GM12878 (cell line): ENCODE results near the gene STX10. TPM values are rescaled to one million over a fixed set of nuclear protein-coding genes. Genes with fewer than 3 reads are reported as not detected.
A peak's percentile ranks its signal among the peaks of the same experiment; 100 is the strongest.

Experiments
- ATAC-seq: fragments of 200-7000 bp; cut with Tn5 transposase; 3 replicates; pipeline ENCODE4 v1.9.1; 2020; ENCODE audit warnings: mild to moderate bottlenecking, moderate library complexity
- BruUV-seq: library from RNA; stranded (reverse); fragments of 400-500 nt; replicated peaks from 2 replicates; lab custom pipeline; 2021; lab: Mats Ljungman, UMichigan
- CTCF ChIA-PET: fragments of 300-600 bp; sonication (Branson Sonifier 250); formaldehyde crosslinking; extraction: SDS; loops from one replicate; lab custom pipeline; 2021; ENCODE audit warnings: inconsistent platforms; lab: Yijun Ruan, JAX
- POLR2A ChIA-PET: fragments of 350-600 bp; formaldehyde crosslinking; extraction: SDS; loops from one replicate; lab custom pipeline; 2021; ENCODE audit warnings: inconsistent platforms; lab: Charles Lee
- RAD21 ChIA-PET: fragments of 300-600 bp; sonication (Branson Sonifier 250); formaldehyde crosslinking; loops from one replicate; lab custom pipeline; 2023; ENCODE audit warnings: antibody characterized with exemption; ENCODE audit not compliant: unreplicated experiment; lab: Charles Lee
- SMC1A ChIA-PET: fragments of 300-600 bp; sonication (Branson Sonifier 250); formaldehyde crosslinking; loops from one replicate; lab custom pipeline; 2023; ENCODE audit not compliant: unreplicated experiment, uncharacterized antibody; lab: Charles Lee
- DNase-seq: peaks from one replicate; pipeline ENCODE4 v3.0.0-alpha.2; 2011; ENCODE audit warnings: low read depth, low spot score
- FAIRE-seq: peaks from 3 replicates; lab custom pipeline; 2011; peaks lifted over from hg19 to GRCh38; lab: Jason Lieb, UNC
- H2AFZ ChIP-seq: 2 replicates; pipeline ENCODE4 v1.6.0; 2011; ENCODE audit warnings: low read depth, low read length, control low read depth; ENCODE audit not compliant: control insufficient read depth
- H3K27ac ChIP-seq: 2 replicates; pipeline ENCODE4 v1.5.1; 2011; ENCODE audit warnings: control low read depth; ENCODE audit not compliant: control insufficient read depth, insufficient read depth
- H3K27me3 ChIP-seq, 2 experiments: replicated peaks in 1 of 2; 2 replicates each; pipeline versions ENCODE4 v1.6.0 to v1.6.1; 2011; ENCODE audit warnings: low read length in 1 of 2; ENCODE audit not compliant: control insufficient read depth in 2 of 2, insufficient read depth in 2 of 2
- H3K36me3 ChIP-seq, 2 experiments: 2 replicates each; pipeline ENCODE4 v1.5.1; 2011; ENCODE audit warnings: low read length in 1 of 2; ENCODE audit not compliant: control insufficient read depth in 2 of 2, insufficient read depth in 2 of 2
- H3K4me1 ChIP-seq: 2 replicates; pipeline ENCODE4 v1.6.1; 2011; ENCODE audit warnings: mild to moderate bottlenecking, low read length, moderate library complexity, mixed read lengths; ENCODE audit not compliant: control insufficient read depth, insufficient read depth
- H3K4me2 ChIP-seq: 2 replicates; pipeline ENCODE4 v1.6.0; 2011; ENCODE audit warnings: control low read depth; ENCODE audit not compliant: control insufficient read depth, insufficient read depth
- H3K4me3 ChIP-seq: fragments of 200-600 bp; sonication (generic); 2 replicates; pipeline ENCODE4 v1.5.1; 2016
- H3K79me2 ChIP-seq: 2 replicates; pipeline ENCODE4 v1.6.0; 2011; ENCODE audit warnings: low read length; ENCODE audit not compliant: control insufficient read depth, insufficient read depth
- H3K9ac ChIP-seq: 2 replicates; pipeline ENCODE4 v1.8.0; 2011; ENCODE audit warnings: low read length, control low read depth, mixed read lengths; ENCODE audit not compliant: control insufficient read depth, insufficient read depth
- H3K9me3 ChIP-seq: replicated peaks from 3 replicates; pipeline ENCODE4 v1.5.1; 2011; ENCODE audit warnings: mild to moderate bottlenecking, low read length; ENCODE audit not compliant: control insufficient read depth, insufficient read depth
- H4K20me1 ChIP-seq: 2 replicates; pipeline ENCODE4 v1.6.0; 2011; ENCODE audit not compliant: control insufficient read depth, insufficient read depth
- BACH1 ChIP-seq: fragments of 450-650 bp; IDR thresholded peaks from 2 replicates; pipeline ENCODE4 v1.6.1; 2017; ENCODE audit warnings: mild to moderate bottlenecking, borderline replicate concordance
- CEBPB ChIP-seq, 2 experiments: fragments of 150-350 bp in 1 of 2; IDR thresholded peaks; 2 replicates each; pipeline ENCODE4 v1.6.1; 2012 to 2014; ENCODE audit warnings: low read depth in 2 of 2, low read length in 2 of 2, borderline replicate concordance in 1 of 2, inconsistent platforms in 1 of 2
- HDAC2 ChIP-seq: fragments of 200-600 bp; sonication (generic); IDR thresholded peaks from 2 replicates; pipeline ENCODE4 v1.6.1; 2017
- MYB ChIP-seq: fragments of 150-350 bp; IDR thresholded peaks from 2 replicates; pipeline ENCODE4 v1.6.1; 2014; ENCODE audit warnings: mild to moderate bottlenecking, low read depth, low read length, borderline replicate concordance
- SMAD5 ChIP-seq: IDR thresholded peaks from 2 replicates; pipeline ENCODE4 v1.6.1; 2016; ENCODE audit warnings: antibody characterized with exemption, low read depth
- STAT3 ChIP-seq: IDR thresholded peaks from 2 replicates; pipeline ENCODE4 v1.6.1; 2011; ENCODE audit warnings: low read depth, low read length, improper control_type of control experiment
- USF1 ChIP-seq: IDR thresholded peaks from 2 replicates; pipeline ENCODE4 v1.6.1; 2011; ENCODE audit warnings: borderline replicate concordance, low read depth, mild to moderate bottlenecking, moderate library complexity, mixed read lengths, low read length; ENCODE audit not compliant: insufficient read depth; ENCODE audit errors: extremely low read length
- ZBTB4 ChIP-seq: fragments of 450-650 bp; formaldehyde crosslinking; IDR thresholded peaks from 2 replicates; pipeline ENCODE4 v1.4.0; 2022; ENCODE audit warnings: mild to moderate bottlenecking, moderate library complexity
- WGBS: methylation state at CpG from one replicate; pipeline ENCODE4 v1.1.6; 2016; ENCODE audit warnings: low lambda C conversion rate; ENCODE audit not compliant: insufficient replicate concordance, insufficient coverage; ENCODE audit errors: missing lambda C conversion rate; 5-methylcytosine and 5-hydroxymethylcytosine counted together
- in situ Hi-C: fragments of 300-500 bp; cut with MboI; formaldehyde crosslinking; loops from 9 replicates; pipeline ENCODE4 v1.14.3; 2018; ENCODE audit warnings: mixed read lengths
- intact Hi-C: fragments of 100-400 bp; cut with micrococcal nuclease; formaldehyde crosslinking; loops from one replicate; pipeline ENCODE4 v1.14.2; 2022; ENCODE audit not compliant: unreplicated experiment
- polyA plus RNA-seq, 11 experiments: library from polyadenylated mRNA; depleted of rRNA in 4 of 11; unstranded in 6 of 11; stranded (reverse) in 5 of 11; fragments of >200 nt; fragmentation: Nextera tagmentation in 4 of 11; fragmentation: Illumina TruSeq in 1 of 11; extraction: Ambion mirVana in 4 of 11; extraction: Trizol in 1 of 11; gene quantifications; 1 replicate in 1 of 11; 2 replicates in 10 of 11; pipeline versions ENCODE4 v1.2.1 to v1.2.3, GENCODE V29; 2011 to 2016; ENCODE audit warnings: inconsistent platforms in 2 of 11, missing spikeins in 2 of 11, low read depth in 1 of 11
- total RNA-seq, 4 experiments: library from RNA; depleted of rRNA in 3 of 4; stranded (reverse); fragments of >200 nt in 3 of 4; fragmentation: Illumina TruSeq in 1 of 4; extraction: Trizol in 1 of 4; gene quantifications; 2 replicates each; pipeline versions ENCODE4 v1.2.1 to v1.2.3, GENCODE V29; 2013 to 2021

Gene STX10
- total and polyA plus RNA-seq, 10 of the 15 experiments (the other 5 are each of a cell fraction or from before 2014, with no cell fraction given): 0.56 to 76.1 (median 47.6) TPM

- H3K9ac ChIP-seq: no peak overlapping the region
- 92% methylated on average over 37 of the region's 40 CpGs for WGBS
- no peak for FAIRE-seq
Measured at GRCh38 chr19:13138171-13138915, 11.8 kb downstream of the STX10 start.

More at GRCh38 chr19:13138171-13138915, 11.8 kb downstream of the STX10 start:
- H3K36me3 ChIP-seq: peaks cover 11 to 32% of the 10 kb centered on the region in 2 experiments
- intact Hi-C loops (no loop called here), in situ Hi-C loops (no loop called here)
- CTCF ChIA-PET: interaction anchor here (0.5 kb wide), 1 partner anchor 18 kb away, joined by 3 read pairs; no protein-coding TSS in a partner anchor
- no peak overlapping the region for H3K27ac ChIP-seq
- SMC1A ChIA-PET: no interaction called here
- no peak for TF ChIP-seq BACH1
- no peak for TF ChIP-seq HDAC2
- no peak for TF ChIP-seq MYB
- no peak for TF ChIP-seq STAT3
- TF ChIP-seq ZBTB4 (CRISPR knock-in tag): no peak
- no peak for TF ChIP-seq CEBPB (IDR thresholded peaks at IDR 0.05; ENCODE audit: borderline replicate concordance in 1 of 2, low read depth in 2 of 2, low read length in 2 of 2)
- no peak for TF ChIP-seq USF1
- no peak for TF ChIP-seq SMAD5
- TF ChIP-seq, all 136 proteins: peak for 0
- Histone ChIP-seq H3K79me2 (no peaks in the 10 kb centered on the region; the same call in 1 of the 2 replicates), H4K20me1 (no peaks in the 10 kb centered on the region; the same call in 1 of the 2 replicates), H3K4me2 (no peak overlapping the region), H3K4me3 (no peak overlapping the region), H3K4me1 (no peaks in the 10 kb centered on the region), H2AFZ (no peak overlapping the region), H3K9me3 (no peaks in the 10 kb centered on the region), H3K27me3 (no peaks in the 10 kb centered on the region)
- BruUV-seq: TSS peak; percentile 53
- ChIA-PET POLR2A (no interaction called here), RAD21 (no interaction called here)
- DNase-seq: no peak
- no peak for ATAC-seq
